Measurements from ENCODE around the gene ACKR2.

Gene ACKR2

DNA sequence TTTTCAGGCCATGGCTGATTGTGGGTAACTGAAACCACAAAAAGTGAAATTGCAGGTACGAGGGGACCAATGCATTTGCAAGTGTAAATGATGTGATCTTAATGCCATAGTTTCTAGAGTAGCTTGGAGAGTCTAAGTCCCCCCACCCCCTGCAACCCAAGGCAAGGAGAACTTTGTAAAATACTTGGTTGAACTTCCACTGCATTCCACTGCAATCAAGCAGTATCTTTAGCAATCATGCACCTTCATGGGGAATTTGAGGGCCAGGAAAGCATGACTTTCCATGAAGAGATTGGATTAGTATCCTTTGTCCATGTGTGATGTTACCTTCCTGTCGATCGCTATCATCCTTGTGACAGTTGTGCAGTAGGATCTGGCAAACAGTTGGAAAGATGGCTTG lies 77.8 kb downstream of the ACKR2 start:
- TF ChIP-seq, protein P1, sequence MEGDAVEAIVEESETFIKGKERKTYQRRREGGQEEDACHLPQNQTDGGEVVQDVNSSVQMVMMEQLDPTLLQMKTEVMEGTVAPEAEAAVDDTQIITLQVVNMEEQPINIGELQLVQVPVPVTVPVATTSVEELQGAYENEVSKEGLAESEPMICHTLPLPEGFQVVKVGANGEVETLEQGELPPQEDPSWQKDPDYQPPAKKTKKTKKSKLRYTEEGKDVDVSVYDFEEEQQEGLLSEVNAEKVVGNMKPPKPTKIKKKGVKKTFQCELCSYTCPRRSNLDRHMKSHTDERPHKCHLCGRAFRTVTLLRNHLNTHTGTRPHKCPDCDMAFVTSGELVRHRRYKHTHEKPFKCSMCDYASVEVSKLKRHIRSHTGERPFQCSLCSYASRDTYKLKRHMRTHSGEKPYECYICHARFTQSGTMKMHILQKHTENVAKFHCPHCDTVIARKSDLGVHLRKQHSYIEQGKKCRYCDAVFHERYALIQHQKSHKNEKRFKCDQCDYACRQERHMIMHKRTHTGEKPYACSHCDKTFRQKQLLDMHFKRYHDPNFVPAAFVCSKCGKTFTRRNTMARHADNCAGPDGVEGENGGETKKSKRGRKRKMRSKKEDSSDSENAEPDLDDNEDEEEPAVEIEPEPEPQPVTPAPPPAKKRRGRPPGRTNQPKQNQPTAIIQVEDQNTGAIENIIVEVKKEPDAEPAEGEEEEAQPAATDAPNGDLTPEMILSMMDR (IDR thresholded peaks at IDR 0.05; ENCODE audit: extremely low read depth, missing control alignments): no peak
- no peak for DNase-seq (ENCODE audit: low spot score)

- no peak for DNase-seq (ENCODE audit: low spot score)
- TF ChIP-seq, protein P1 (IDR thresholded peaks at IDR 0.05; ENCODE audit: extremely low read depth, missing control alignments): no peak
These were observed 81.8 kb downstream of the ACKR2 start for GRCh38 chr3:42891042-42891441.

- TF ChIP-seq, protein P1 (IDR thresholded peaks at IDR 0.05; ENCODE audit: extremely low read depth, missing control alignments): no peak
- no peak for DNase-seq (ENCODE audit: low spot score)
These were observed 82.9 kb downstream of the ACKR2 start for GRCh38 chr3:42892169-42892568.

GRCh38 chr3:42892807-42893206 lies 83.6 kb downstream of the ACKR2 start:
- TF ChIP-seq, protein P1 (IDR thresholded peaks at IDR 0.05; ENCODE audit: extremely low read depth, missing control alignments): no peak
- DNase-seq (ENCODE audit: low spot score): no peak

DNA sequence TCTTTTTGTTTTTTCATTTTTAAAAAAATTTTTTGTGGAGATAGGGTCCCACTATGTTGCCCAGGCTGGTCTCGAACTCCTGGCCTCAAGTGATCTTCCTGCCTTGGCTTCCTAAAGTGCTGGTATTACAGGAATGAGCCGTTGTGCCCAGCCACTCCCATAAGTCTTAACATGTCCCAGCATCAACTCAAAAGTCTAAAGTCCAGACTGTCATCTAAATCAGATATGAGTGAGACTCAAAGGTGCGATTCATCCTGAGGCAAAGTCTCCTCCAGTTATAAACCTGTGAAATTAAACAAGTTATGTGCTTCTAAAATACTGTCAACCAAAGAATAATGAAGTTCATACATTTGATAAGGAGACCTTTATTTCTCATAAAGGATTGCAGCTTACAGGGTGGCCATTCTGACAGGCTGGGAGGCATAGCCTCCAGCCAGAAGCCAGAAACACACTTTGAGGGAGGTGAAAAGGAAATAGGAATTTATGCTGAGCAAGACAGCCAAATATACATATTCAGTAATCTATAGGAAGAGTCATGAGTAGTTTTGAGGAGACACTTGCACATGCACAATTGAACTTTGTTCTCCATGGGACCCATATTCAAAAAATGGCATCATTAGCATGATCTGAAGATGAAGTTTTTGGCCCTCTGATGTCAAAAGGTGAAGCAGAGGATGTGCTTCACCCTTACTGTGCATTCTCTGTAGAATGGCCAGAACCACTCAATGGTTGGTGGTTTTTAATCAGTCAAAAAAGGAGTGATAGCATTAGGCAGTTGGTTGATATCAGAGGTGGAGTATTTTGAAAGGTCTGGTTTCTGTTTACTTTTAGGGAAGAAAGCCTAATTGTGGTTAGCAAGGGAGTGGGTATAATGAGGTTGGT lies 85.7 kb downstream of the ACKR2 start:
- TF ChIP-seq, protein P1 (IDR thresholded peaks at IDR 0.05; ENCODE audit: extremely low read depth, missing control alignments): no peak
- DNase-seq (ENCODE audit: low spot score): no peak

- TF ChIP-seq, protein P1 (IDR thresholded peaks at IDR 0.05; ENCODE audit: extremely low read depth, missing control alignments): no peak
- no peak for DNase-seq (ENCODE audit: low spot score)
These were observed 86.3 kb downstream of the ACKR2 start for GRCh38 chr3:42895580-42895868.

- TF ChIP-seq, protein P1 (IDR thresholded peaks at IDR 0.05; ENCODE audit: extremely low read depth, missing control alignments): no peak
These were observed 89.8 kb downstream of the ACKR2 start for GRCh38 chr3:42898896-42899675.

More at GRCh38 chr3:42898896-42899675, 89.8 kb downstream of the ACKR2 start:
- no peak for DNase-seq (ENCODE audit: low spot score)
